ENCODE measurements around the gene PDE1A. TPM values are rescaled to one million over a fixed set of nuclear protein-coding genes. Genes with fewer than 3 reads are reported as not detected.

Gene PDE1A
- polyA plus RNA-seq, 1 experiment: 4.3 TPM

DNA sequence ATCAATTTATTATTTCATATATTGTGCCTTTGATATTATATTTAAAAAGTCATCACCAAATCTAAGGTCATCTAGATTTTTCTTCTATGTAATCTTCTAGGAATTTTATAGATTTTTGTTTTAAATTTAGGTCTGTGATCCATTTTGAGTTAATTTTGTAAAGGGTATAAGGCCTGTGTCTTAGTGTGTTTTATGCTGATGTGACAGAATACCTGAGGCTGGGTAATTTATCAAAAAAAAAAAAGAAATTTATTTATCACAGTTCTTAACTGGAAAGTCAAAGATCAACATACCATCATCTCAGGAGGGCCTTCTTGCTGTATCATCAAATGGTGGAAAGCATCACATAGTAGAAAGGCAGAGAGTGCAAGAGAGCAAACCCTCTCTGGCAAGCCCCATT is 216.2 kb downstream of the PDE1A start:
- TF ChIP-seq, protein P1, sequence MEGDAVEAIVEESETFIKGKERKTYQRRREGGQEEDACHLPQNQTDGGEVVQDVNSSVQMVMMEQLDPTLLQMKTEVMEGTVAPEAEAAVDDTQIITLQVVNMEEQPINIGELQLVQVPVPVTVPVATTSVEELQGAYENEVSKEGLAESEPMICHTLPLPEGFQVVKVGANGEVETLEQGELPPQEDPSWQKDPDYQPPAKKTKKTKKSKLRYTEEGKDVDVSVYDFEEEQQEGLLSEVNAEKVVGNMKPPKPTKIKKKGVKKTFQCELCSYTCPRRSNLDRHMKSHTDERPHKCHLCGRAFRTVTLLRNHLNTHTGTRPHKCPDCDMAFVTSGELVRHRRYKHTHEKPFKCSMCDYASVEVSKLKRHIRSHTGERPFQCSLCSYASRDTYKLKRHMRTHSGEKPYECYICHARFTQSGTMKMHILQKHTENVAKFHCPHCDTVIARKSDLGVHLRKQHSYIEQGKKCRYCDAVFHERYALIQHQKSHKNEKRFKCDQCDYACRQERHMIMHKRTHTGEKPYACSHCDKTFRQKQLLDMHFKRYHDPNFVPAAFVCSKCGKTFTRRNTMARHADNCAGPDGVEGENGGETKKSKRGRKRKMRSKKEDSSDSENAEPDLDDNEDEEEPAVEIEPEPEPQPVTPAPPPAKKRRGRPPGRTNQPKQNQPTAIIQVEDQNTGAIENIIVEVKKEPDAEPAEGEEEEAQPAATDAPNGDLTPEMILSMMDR (IDR thresholded peaks at IDR 0.05; ENCODE audit: low read depth, low read length): no peak
- no peaks in the 10 kb centered on the region for H3K27me3 ChIP-seq (ENCODE audit: control insufficient read depth, insufficient read depth, low read length)
- H3K27ac ChIP-seq (ENCODE audit: low read depth, low read length): no peak overlapping the region
- no peaks in the 10 kb centered on the region for H3K9me3 ChIP-seq (ENCODE audit: control insufficient read depth, insufficient read depth, low read length)
- ChIA-PET CTCF (no interaction called here), POLR2A (no interaction called here)
- no peak overlapping the region for H3K4me3 ChIP-seq (ENCODE audit: low read depth, low read length)
- DNase-seq (ENCODE audit: low read depth, low spot score): no peak

DNA sequence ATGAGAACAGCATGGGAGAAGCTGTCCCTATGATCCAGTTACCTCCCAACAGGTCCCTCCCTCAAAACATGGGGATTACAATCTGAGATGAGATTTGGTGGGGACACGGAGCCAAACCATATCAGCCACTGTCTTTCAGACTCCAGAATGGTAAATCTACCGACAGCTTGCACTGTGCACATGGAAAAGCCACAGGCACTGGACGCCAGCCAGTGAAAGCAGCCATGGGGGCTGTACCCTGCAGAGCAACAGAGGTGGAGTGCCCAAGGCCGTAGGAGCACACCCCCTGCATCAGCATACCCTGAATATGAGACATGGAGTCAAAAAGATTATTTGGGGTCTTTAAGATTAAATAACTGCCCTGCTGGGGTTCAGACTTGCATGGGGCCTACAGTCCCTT is 218.4 kb downstream of the PDE1A start:
- CTCF ChIA-PET: no interaction called here
- POLR2A ChIA-PET: no interaction called here
- TF ChIP-seq, protein P1 (IDR thresholded peaks at IDR 0.05; ENCODE audit: low read depth, low read length): no peak
- no peak for DNase-seq (ENCODE audit: low read depth, low spot score)
- no peak overlapping the region for H3K4me3 ChIP-seq (ENCODE audit: low read depth, low read length)
- no peaks in the 10 kb centered on the region for H3K27me3 ChIP-seq (ENCODE audit: control insufficient read depth, insufficient read depth, low read length)
- no peaks in the 10 kb centered on the region for H3K9me3 ChIP-seq (ENCODE audit: control insufficient read depth, insufficient read depth, low read length)
- H3K27ac ChIP-seq (ENCODE audit: low read depth, low read length): no peak overlapping the region

DNA sequence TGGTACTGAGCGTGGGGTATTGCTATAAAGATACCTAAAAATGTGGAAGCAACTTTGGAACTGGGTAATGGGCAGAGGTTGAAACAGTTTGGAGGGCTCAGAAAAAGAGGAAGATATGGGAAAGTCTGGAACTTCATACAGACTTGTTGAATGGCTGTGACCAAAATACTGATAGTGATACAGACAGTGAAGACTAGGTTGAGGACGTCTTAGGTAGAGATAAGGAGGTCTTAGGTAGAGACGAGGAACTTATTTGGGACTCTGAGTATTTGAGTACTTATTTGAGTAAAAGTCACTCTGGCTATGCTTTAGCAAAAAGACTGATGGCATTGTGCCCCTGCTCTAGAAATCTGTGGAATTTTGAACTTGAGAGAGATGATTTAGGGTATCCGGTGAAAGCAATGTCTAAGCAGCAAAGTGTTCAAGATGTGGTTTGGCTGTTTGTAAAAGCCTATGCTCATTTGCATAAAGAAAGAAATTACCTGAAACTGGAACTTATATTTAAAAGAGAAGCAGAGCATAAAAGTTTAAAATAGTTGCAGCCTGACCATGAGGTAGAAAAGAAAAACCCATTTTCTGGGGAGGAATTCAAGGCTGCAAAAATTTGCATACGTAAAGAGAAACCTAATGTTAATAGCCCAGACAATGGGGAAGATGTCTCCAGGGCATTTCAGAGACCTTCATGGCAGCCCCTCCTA is 219.6 kb downstream of the PDE1A start:
- POLR2A ChIA-PET: no interaction called here
- Histone ChIP-seq H3K4me3 (ENCODE audit: low read depth, low read length) (no peak overlapping the region), H3K27me3 (ENCODE audit: control insufficient read depth, insufficient read depth, low read length) (no peaks in the 10 kb centered on the region), H3K27ac (ENCODE audit: low read depth, low read length) (no peak overlapping the region), H3K9me3 (ENCODE audit: control insufficient read depth, insufficient read depth, low read length) (no peaks in the 10 kb centered on the region)
- no peak for DNase-seq (ENCODE audit: low read depth, low spot score)
- CTCF ChIA-PET: no interaction called here
- TF ChIP-seq, protein P1 (IDR thresholded peaks at IDR 0.05; ENCODE audit: low read depth, low read length): no peak

DNA sequence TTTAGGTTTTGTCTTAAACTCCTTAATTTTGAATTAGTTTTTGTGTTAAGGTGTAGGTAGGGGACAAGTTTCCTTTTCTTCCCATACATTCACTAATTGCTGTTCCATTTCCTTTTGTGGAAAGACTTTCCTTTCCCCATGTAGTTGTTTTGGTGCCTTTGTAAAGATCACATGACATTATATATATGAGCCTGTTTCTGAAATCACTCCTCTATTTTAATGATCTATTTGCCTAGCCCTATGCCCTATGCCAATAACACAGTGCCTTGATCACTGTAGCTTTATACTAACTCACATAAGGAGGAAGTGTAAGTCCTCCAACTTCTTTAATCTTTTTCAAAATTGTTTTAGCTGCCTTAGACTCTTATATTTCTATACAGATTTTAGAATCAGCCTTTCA is 229.3 kb downstream of the PDE1A start:
- Histone ChIP-seq H3K9me3 (ENCODE audit: control insufficient read depth, insufficient read depth, low read length) (no peaks in the 10 kb centered on the region), H3K4me3 (ENCODE audit: low read depth, low read length) (no peak overlapping the region), H3K27ac (ENCODE audit: low read depth, low read length) (no peak overlapping the region), H3K27me3 (ENCODE audit: control insufficient read depth, insufficient read depth, low read length) (no peaks in the 10 kb centered on the region)
- ChIA-PET CTCF (no interaction called here), POLR2A (no interaction called here)
- DNase-seq (ENCODE audit: low read depth, low spot score): no peak
- TF ChIP-seq, protein P1 (IDR thresholded peaks at IDR 0.05; ENCODE audit: low read depth, low read length): no peak

DNA sequence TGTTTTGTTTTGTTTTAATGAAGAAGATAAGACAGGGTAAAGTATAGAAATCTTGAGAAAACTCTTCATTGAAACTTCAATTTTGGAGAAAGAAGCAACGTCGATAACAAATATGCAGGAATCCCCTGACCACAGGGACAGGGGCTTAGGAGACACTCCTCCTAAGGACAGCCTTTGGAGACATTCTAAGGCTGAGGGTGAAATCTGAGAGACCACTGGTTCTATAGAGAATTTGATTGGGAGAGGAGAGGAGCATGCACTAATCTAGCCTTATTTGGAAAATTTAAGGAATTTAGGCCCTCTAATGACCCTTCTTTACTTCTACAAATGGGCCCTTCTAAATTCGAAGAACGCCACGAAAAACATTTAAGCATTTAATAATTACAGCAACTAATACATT is 233.5 kb downstream of the PDE1A start:
- H3K9me3 ChIP-seq (ENCODE audit: control insufficient read depth, insufficient read depth, low read length): no peaks in the 10 kb centered on the region
- ChIA-PET CTCF (interaction anchor here (1.0 to 1.5 kb wide), 3 partner anchors 13 to 1088 kb away, joined by 3 to 8 read pairs (median 4); no protein-coding TSS in a partner anchor), POLR2A (no interaction called here)
- no peak overlapping the region for H3K27ac ChIP-seq (ENCODE audit: low read depth, low read length)
- no peak for DNase-seq (ENCODE audit: low read depth, low spot score)
- TF ChIP-seq, protein P1 (IDR thresholded peaks at IDR 0.05; ENCODE audit: low read depth, low read length): no peak
- no peak overlapping the region for H3K4me3 ChIP-seq (ENCODE audit: low read depth, low read length)
- H3K27me3 ChIP-seq (ENCODE audit: control insufficient read depth, insufficient read depth, low read length): no peaks in the 10 kb centered on the region

Data from AG04450 (cell line).